ENCODE measurements around the gene TPST1.

Gene TPST1

DNA sequence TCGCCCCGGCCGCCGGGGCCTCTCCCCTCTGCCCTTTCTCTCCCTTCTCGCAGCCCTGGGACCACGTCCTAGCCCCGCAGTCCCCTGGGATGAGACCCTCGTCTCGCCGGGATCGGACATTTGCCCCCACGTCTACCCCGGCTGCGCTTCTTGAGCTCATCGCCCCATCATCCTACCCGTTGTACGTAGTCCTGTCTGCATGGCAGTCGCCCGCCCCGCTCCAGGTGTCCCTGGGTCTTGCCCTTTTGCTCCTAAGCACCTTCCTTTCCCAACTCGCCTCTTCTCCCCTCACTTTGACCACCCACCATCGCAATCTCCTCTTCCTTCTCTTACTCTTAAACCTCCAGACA, 582 bp downstream of the TPST1 start:
- 1% methylated on average over 22 of the region's 22 CpGs for WGBS
- H3K4ac ChIP-seq (ENCODE audit: low read depth in 1 of 2, low read length in 2 of 2): peak overlapping the region in 1 of 2 experiments; percentile 97
- no peak for DNase-seq

DNA sequence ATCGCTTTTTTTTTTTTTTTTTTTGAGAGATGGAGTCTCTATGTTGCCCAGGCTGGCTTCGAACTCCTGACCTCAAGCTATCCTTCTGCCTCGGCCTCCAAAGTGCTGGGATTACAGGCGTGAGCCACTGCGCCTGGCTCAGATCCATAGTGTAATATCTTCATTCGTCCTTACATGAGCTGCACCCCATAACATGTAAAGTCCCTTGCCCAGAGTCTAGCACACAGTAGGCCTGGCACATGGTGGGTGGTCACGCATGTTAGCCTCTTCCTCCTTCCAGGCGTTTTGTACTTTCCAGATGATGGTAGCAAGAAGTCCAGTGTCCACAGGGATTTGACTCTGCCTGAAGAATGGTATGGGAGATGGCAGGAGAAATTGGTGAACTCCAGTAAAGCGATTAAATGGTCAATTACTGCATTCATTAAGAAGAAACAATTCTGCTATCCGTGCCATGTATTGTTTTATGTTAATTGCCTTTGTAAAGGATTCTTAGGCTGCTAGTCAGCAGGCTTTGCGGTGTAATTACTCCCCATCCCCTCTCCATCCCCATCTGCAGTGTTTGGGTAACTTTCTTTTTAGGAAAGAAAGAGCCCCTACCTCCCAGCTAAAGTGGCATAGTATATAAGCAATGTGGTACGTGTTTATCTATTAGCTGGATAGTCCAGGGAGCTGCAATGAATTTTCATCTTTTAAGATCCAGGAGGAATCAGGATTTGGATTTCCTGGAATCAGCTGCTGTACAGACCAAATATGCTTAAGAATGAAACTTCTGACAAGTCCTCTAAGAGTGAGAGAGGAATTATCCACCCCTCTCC, 1.2 kb downstream of the TPST1 start:
- H3K14ac ChIP-seq (ENCODE audit: low read length in 2 of 2): peak overlapping the region in 1 of 2 experiments; percentile 0
- H3K4me3 ChIP-seq (ENCODE audit: insufficient read depth in 1 of 2, low read depth in 1 of 2, low read length in 2 of 2): peak overlapping the region; percentile 3 to 97
- peak overlapping the region in 1 of 2 experiments; percentile 0 for H3K23ac ChIP-seq (ENCODE audit: low read length in 2 of 2)
- peak overlapping the region in 1 of 2 experiments; percentile 66 for H2BK12ac ChIP-seq (ENCODE audit: low read length in 2 of 2)
- peak overlapping the region; percentile 49 to 69 for H3K18ac ChIP-seq (ENCODE audit: low read depth in 1 of 2, low read length in 2 of 2)
- WGBS: 52% methylated on average over 9 of the region's 12 CpGs
- H3K4ac ChIP-seq (ENCODE audit: low read depth in 1 of 2, low read length in 2 of 2): peak overlapping the region; percentile 35 to 59
- no peak for DNase-seq
- no peak overlapping the region for H2BK120ac ChIP-seq (ENCODE audit: low read depth, low read length)
- peak overlapping the region; percentile 97 for H3K9ac ChIP-seq (ENCODE audit: low read length)
- peaks cover 2 to 17% of the 10 kb centered on the region in 2 experiments for H3K36me3 ChIP-seq (ENCODE audit: control insufficient read depth in 1 of 2, insufficient read depth in 2 of 2, low read depth in 1 of 2, low read length in 2 of 2)
- no peak overlapping the region for H2BK15ac ChIP-seq (ENCODE audit: low read depth, poor library complexity, severe bottlenecking)
- no peaks in the 10 kb centered on the region for H3K27me3 ChIP-seq (ENCODE audit: control insufficient read depth in 1 of 2, insufficient read depth in 1 of 2, low read length in 2 of 2)
- H4K91ac ChIP-seq (ENCODE audit: low read length): no peak overlapping the region
- H4K8ac ChIP-seq (ENCODE audit: low read length): no peak overlapping the region
- no peaks in the 10 kb centered on the region for H3K9me3 ChIP-seq (ENCODE audit: control insufficient read depth, low read length)
- H3K27ac ChIP-seq (ENCODE audit: low read length, poor library complexity, severe bottlenecking): no peak overlapping the region
- H2AK5ac ChIP-seq (ENCODE audit: low read length, severe bottlenecking): peak overlapping the region; percentile 49
- H2AFZ ChIP-seq (ENCODE audit: low read depth, low read length): no peak overlapping the region
- no peak overlapping the region for H2BK5ac ChIP-seq (ENCODE audit: low read depth, low read length, poor library complexity, severe bottlenecking)
- H3K4me1 ChIP-seq (ENCODE audit: control insufficient read depth, insufficient read depth, low read depth, low read length): peaks cover 10% of the 10 kb centered on the region
- peaks cover 28% of the 10 kb centered on the region for H3K79me1 ChIP-seq (replicated peaks; ENCODE audit: low read length, poor library complexity, severe bottlenecking)
- peak overlapping the region; percentile 88 for H3K4me2 ChIP-seq (ENCODE audit: low read length, poor library complexity, severe bottlenecking)

More for the DNA sequence above, 582 bp downstream of the TPST1 start:
- Histone ChIP-seq H2BK15ac (ENCODE audit: low read depth, poor library complexity, severe bottlenecking) (no peak overlapping the region), H3K36me3 (ENCODE audit: control insufficient read depth in 1 of 2, insufficient read depth in 2 of 2, low read depth in 1 of 2, low read length in 2 of 2) (peaks cover 1 to 16% of the 10 kb centered on the region in 2 experiments), H3K4me2 (ENCODE audit: low read length, poor library complexity, severe bottlenecking) (peak overlapping the region; percentile 88), H2BK5ac (ENCODE audit: low read depth, low read length, poor library complexity, severe bottlenecking) (peak overlapping the region; percentile 35), H3K14ac (ENCODE audit: low read length in 2 of 2) (peak overlapping the region in 1 of 2 experiments; percentile 100), H3K9me3 (ENCODE audit: control insufficient read depth, low read length) (no peaks in the 10 kb centered on the region), H4K91ac (ENCODE audit: low read length) (peak overlapping the region; percentile 8), H3K4me3 (ENCODE audit: insufficient read depth in 1 of 2, low read depth in 1 of 2, low read length in 2 of 2) (peak overlapping the region; percentile 97 to 99), H3K27me3 (ENCODE audit: control insufficient read depth in 1 of 2, insufficient read depth in 1 of 2, low read length in 2 of 2) (no peaks in the 10 kb centered on the region), H4K8ac (ENCODE audit: low read length) (peak overlapping the region; percentile 21), H3K23ac (ENCODE audit: low read length in 2 of 2) (peak overlapping the region; percentile 14 to 98), H3K18ac (ENCODE audit: low read depth in 1 of 2, low read length in 2 of 2) (peak overlapping the region; percentile 49 to 99), H2BK12ac (ENCODE audit: low read length in 2 of 2) (peak overlapping the region in 1 of 2 experiments; percentile 71), H3K4me1 (ENCODE audit: control insufficient read depth, insufficient read depth, low read depth, low read length) (peaks cover 8% of the 10 kb centered on the region), H2BK120ac (ENCODE audit: low read depth, low read length) (peak overlapping the region; percentile 66), H2AK5ac (ENCODE audit: low read length, severe bottlenecking) (no peak overlapping the region), H3K9ac (ENCODE audit: low read length) (peak overlapping the region; percentile 97), H3K79me1 (replicated peaks; ENCODE audit: low read length, poor library complexity, severe bottlenecking) (peaks cover 27% of the 10 kb centered on the region), H3K27ac (ENCODE audit: low read length, poor library complexity, severe bottlenecking) (no peak overlapping the region), H2AFZ (ENCODE audit: low read depth, low read length) (no peak overlapping the region)

DNA sequence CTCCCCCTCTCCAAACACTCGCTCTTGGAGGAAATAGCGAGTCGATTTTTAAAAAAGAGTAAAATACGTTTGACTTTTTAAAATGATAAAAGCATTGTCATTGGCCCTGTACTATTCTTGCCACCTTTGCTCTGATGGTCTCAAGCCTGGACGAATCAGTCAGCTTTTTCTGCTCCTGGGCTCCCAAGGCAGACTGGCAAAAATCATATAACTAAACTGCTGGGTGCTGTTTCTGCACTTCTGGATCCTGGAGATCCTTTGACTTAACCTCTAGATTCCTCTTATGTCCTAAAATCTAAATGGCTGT, 1.8 kb downstream of the TPST1 start:
- Histone ChIP-seq H3K14ac (ENCODE audit: low read length in 2 of 2) (no peak overlapping the region), H3K4me2 (ENCODE audit: low read length, poor library complexity, severe bottlenecking) (peak overlapping the region; percentile 29), H3K9ac (ENCODE audit: low read length) (peak overlapping the region; percentile 97), H4K91ac (ENCODE audit: low read length) (no peak overlapping the region), H3K79me1 (replicated peaks; ENCODE audit: low read length, poor library complexity, severe bottlenecking) (peaks cover 28% of the 10 kb centered on the region), H2AK5ac (ENCODE audit: low read length, severe bottlenecking) (no peak overlapping the region), H3K27ac (ENCODE audit: low read length, poor library complexity, severe bottlenecking) (no peak overlapping the region), H2BK15ac (ENCODE audit: low read depth, poor library complexity, severe bottlenecking) (no peak overlapping the region), H2AFZ (ENCODE audit: low read depth, low read length) (no peak overlapping the region), H3K23ac (ENCODE audit: low read length in 2 of 2) (no peak overlapping the region), H3K4ac (ENCODE audit: low read depth in 1 of 2, low read length in 2 of 2) (no peak overlapping the region), H2BK5ac (ENCODE audit: low read depth, low read length, poor library complexity, severe bottlenecking) (no peak overlapping the region), H2BK12ac (ENCODE audit: low read length in 2 of 2) (no peak overlapping the region), H3K4me3 (ENCODE audit: insufficient read depth in 1 of 2, low read depth in 1 of 2, low read length in 2 of 2) (peak overlapping the region in 1 of 2 experiments; percentile 97), H2BK120ac (ENCODE audit: low read depth, low read length) (no peak overlapping the region), H3K4me1 (ENCODE audit: control insufficient read depth, insufficient read depth, low read depth, low read length) (peaks cover 11% of the 10 kb centered on the region), H3K18ac (ENCODE audit: low read depth in 1 of 2, low read length in 2 of 2) (no peak overlapping the region), H3K36me3 (ENCODE audit: control insufficient read depth in 1 of 2, insufficient read depth in 2 of 2, low read depth in 1 of 2, low read length in 2 of 2) (peaks cover 2 to 17% of the 10 kb centered on the region in 2 experiments), H3K9me3 (ENCODE audit: control insufficient read depth, low read length) (no peaks in the 10 kb centered on the region), H3K27me3 (ENCODE audit: control insufficient read depth in 1 of 2, insufficient read depth in 1 of 2, low read length in 2 of 2) (no peaks in the 10 kb centered on the region), H4K8ac (ENCODE audit: low read length) (no peak overlapping the region)
- DNase-seq: no peak
- WGBS: 79% methylated on average over 5 of the region's 5 CpGs

DNA sequence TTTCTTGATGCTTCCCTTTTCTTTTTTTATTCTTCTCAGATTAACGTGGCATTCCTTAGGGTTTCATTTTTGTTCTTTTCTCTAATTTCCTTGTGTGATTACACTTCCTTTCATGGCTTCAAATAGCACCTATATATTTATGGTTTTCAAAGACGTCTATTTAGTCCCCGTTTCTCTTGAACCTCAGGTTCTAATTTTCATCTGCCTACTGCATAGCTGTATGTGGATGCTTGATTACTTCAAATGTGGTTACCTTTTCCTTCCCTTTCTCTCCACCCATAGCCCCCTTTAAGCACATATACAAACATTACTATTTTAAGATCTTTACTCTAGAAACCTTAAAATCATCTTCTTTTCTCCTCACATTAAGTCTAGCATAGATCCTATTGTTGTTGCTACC, 2.4 kb downstream of the TPST1 start:
- WGBS: 88% methylated on average over 3 of the region's 3 CpGs
- H3K4me2 ChIP-seq (ENCODE audit: low read length, poor library complexity, severe bottlenecking): no peak overlapping the region

More for the DNA sequence above, 2.4 kb downstream of the TPST1 start:
- no peak overlapping the region for H2BK120ac ChIP-seq (ENCODE audit: low read depth, low read length)
- no peak overlapping the region for H2BK15ac ChIP-seq (ENCODE audit: low read depth, poor library complexity, severe bottlenecking)
- H3K18ac ChIP-seq (ENCODE audit: low read depth in 1 of 2, low read length in 2 of 2): no peak overlapping the region
- DNase-seq: no peak
- peak overlapping the region in 1 of 2 experiments; percentile 97 for H3K4me3 ChIP-seq (ENCODE audit: insufficient read depth in 1 of 2, low read depth in 1 of 2, low read length in 2 of 2)
- H3K79me1 ChIP-seq (replicated peaks; ENCODE audit: low read length, poor library complexity, severe bottlenecking): peaks cover 28% of the 10 kb centered on the region
- H3K27ac ChIP-seq (ENCODE audit: low read length, poor library complexity, severe bottlenecking): no peak overlapping the region
- H3K23ac ChIP-seq (ENCODE audit: low read length in 2 of 2): no peak overlapping the region
- no peak overlapping the region for H3K14ac ChIP-seq (ENCODE audit: low read length in 2 of 2)
- no peak overlapping the region for H2BK12ac ChIP-seq (ENCODE audit: low read length in 2 of 2)
- H3K4ac ChIP-seq (ENCODE audit: low read depth in 1 of 2, low read length in 2 of 2): no peak overlapping the region
- H4K91ac ChIP-seq (ENCODE audit: low read length): no peak overlapping the region
- no peak overlapping the region for H2BK5ac ChIP-seq (ENCODE audit: low read depth, low read length, poor library complexity, severe bottlenecking)
- no peak overlapping the region for H2AFZ ChIP-seq (ENCODE audit: low read depth, low read length)
- no peak overlapping the region for H2AK5ac ChIP-seq (ENCODE audit: low read length, severe bottlenecking)
- peaks cover 2 to 17% of the 10 kb centered on the region in 2 experiments for H3K36me3 ChIP-seq (ENCODE audit: control insufficient read depth in 1 of 2, insufficient read depth in 2 of 2, low read depth in 1 of 2, low read length in 2 of 2)
- H3K4me1 ChIP-seq (ENCODE audit: control insufficient read depth, insufficient read depth, low read depth, low read length): peaks cover 11% of the 10 kb centered on the region
- H4K8ac ChIP-seq (ENCODE audit: low read length): no peak overlapping the region
- peak overlapping the region; percentile 97 for H3K9ac ChIP-seq (ENCODE audit: low read length)
- H3K9me3 ChIP-seq (ENCODE audit: control insufficient read depth, low read length): no peaks in the 10 kb centered on the region
- no peaks in the 10 kb centered on the region for H3K27me3 ChIP-seq (ENCODE audit: control insufficient read depth in 1 of 2, insufficient read depth in 1 of 2, low read length in 2 of 2)
